Middle frontal gyrus (tissue), 1 donor: ENCODE measurements around the gene NPFFR1.
A peak's percentile ranks its signal among the peaks of the same experiment; 100 is the strongest.

Experiments used
- DNase-seq: peaks from one replicate; pipeline ENCODE4 v3.0.0-alpha.2; 2015; ENCODE audit warnings: low spot score; ENCODE audit errors: extremely low spot score

NPFFR1 gene

DNA sequence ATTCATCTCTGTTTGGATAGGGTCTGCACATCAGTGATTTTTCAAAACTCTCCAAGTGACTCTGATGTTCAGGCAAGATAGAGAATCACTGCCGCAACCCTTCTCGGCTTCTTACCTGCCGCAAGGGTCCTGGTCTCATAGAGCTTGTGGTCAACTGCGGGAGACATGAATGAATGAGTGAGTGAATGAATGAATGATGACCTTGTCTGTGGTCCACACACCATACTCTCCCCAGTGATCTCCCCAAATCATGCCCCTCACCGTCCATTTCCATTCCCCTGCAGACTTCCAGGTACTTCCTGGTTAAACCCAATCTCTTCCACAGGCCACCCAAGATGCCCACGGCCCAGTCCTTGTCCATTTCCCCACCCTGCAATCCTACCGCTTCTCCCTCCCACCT lies 5.9 kb upstream of the NPFFR1 start:
- DNase-seq: no peak

- DNase-seq: no peak
Measured at GRCh38 chr10:70286616-70287015, 2.8 kb upstream of the NPFFR1 start.

DNA sequence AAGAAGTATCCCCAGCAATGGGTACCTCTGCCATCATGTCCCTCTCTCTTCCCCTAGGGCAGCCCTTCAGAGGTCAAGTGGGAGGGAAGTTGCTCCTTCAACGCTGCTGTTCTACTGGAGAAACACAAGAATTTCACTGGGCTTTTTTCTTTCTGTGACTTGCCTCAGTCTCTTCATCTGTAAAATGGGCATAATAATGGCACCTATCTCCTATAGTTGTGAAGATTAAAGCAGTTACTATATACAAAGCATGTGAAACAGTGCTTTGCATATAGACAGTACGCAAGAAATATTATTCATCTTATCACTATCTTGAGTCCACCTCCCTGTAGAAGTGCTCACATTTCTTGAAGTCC lies 1.6 kb upstream of the NPFFR1 start:
- DNase-seq: no peak

- DNase-seq: no peak
Measured at GRCh38 chr10:70284542-70285475, 1.0 kb upstream of the NPFFR1 start.

DNA sequence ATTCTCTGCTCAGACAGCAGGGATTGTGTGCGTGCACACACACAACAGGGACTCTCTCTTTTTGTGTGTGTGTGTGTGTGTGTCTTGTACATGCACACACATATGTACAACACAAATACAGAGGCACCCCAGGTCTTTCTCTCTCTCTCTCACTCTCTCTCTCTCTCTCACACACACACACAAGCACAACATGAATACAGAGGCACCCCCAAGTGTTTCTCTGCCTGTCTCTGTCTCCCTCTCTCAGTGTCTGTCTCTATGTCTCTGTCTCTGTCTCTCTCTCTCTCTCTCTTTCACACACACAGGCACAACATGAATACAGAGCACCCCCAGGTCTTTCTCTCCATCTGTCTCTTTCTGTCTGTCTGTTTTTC lies 746 bp downstream of the NPFFR1 start:
- DNase-seq: no peak

GRCh38 chr10:70281609-70282008 lies 2.2 kb downstream of the NPFFR1 start:
- DNase-seq: no peak

GRCh38 chr10:70280099-70280498 lies 3.7 kb downstream of the NPFFR1 start:
- DNase-seq: no peak

GRCh38 chr10:70277396-70278030 lies 6.3 kb downstream of the NPFFR1 start:
- DNase-seq: no peak

- DNase-seq: peak; percentile 37
Measured at GRCh38 chr10:70274643-70275042, 9.2 kb downstream of the NPFFR1 start.

DNA sequence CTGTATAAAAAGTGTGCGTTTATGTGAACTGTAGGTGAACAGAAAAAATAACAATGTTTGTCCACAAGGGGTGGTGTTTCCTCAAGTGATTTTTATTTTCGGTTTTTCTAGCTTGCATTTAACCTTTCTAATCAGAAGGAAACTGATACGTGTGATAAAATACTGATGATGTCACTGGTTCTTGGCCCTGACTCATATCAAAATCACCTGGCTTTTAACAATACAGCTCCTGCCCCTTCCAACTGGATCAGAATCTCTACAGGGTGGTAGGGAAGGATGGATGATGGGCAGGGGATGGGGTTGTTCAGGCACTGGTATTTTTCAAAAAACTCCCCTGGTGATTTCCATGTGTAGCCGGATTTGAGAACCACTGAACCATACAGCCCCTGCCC lies 10.9 kb downstream of the NPFFR1 start:
- DNase-seq: no peak

- DNase-seq: no peak
Measured at GRCh38 chr10:70271996-70272924, 11.5 kb downstream of the NPFFR1 start.

GRCh38 chr10:70270952-70271351 lies 12.9 kb downstream of the NPFFR1 start:
- DNase-seq: no peak

DNA sequence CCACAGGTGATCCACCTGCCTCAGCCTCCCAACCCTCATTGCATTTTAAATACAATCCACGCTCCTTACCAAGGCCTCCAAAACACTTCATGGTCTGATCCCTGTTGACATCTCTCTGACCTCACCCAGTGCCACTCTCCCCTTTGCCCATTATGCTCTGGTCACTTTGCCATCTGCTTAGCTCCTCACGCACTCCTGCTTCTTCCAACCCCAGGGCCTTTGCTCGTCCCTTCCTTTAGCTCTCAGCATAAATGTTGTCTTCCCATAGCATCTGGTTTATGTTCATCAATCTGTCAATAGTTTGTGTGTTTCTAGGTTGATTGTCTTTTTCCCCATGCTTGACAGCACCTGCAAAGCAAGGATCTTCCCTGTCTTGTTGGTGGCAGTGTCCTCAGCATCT lies 14.1 kb downstream of the NPFFR1 start:
- DNase-seq: no peak

- no peak for DNase-seq
Measured at GRCh38 chr10:70268376-70268775, 15.4 kb downstream of the NPFFR1 start.

DNA sequence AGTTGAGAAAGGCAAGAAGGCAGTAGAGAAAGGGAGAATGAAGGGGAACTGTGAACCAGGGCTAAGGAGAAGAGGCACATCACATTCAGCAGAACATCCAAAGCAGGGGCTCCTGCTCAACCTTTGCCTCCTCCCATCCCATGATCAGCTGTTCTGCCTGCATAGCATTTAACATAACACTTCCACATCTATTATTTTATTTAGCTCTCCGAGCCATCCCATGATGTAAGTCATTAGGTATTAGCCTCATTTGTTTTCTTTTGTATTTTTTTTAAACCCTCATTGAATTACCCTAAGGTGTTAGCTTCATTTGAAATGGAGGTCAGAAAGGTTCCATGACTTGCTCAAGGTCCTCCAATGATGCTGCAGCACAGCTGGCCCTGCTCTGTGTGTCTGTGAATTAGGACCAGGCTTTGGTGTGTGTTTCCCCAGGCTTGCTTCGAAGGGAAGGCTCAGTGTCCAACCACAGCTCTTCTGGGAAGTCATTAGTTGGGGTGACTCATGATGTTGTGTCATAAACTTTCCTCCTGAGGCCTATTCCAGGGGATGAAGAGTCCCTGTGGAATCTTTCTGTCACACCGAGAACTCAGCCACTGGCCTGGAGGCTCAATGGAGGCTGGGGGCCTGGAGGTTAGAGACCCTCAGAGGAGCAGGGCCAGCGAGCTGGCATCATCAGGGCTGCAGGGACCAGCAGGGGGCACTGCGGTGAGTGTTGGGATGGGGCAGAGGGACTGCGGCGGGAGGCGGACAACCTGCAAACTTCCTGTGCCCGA lies 16.5 kb downstream of the NPFFR1 start:
- no peak for DNase-seq

GRCh38 chr10:70266701-70267100 lies 17.1 kb downstream of the NPFFR1 start:
- DNase-seq: no peak

- DNase-seq: no peak
Measured at GRCh38 chr10:70266056-70266455, 17.7 kb downstream of the NPFFR1 start.

- no peak for DNase-seq
Measured at GRCh38 chr10:70265032-70265689, 18.6 kb downstream of the NPFFR1 start.

DNA sequence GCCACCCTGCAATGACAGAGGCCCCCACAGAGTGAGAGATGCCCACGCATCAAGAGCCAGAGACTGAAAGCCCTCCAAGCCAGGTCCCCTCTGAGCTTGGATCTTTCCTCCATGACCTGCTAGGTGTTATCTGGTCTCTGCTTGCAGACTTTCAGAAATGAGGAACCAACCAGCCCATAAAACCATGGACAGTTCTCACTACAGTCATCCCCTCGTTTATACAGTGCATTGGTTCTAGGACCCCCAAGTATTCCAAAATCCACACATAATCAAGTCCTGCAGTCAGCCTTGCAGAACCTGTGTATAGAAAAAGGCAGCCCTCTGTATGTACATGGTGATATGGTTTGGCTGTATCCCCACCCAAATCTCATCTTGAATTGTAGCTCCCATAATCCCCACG lies 23.1 kb downstream of the NPFFR1 start:
- DNase-seq: no peak

DNA sequence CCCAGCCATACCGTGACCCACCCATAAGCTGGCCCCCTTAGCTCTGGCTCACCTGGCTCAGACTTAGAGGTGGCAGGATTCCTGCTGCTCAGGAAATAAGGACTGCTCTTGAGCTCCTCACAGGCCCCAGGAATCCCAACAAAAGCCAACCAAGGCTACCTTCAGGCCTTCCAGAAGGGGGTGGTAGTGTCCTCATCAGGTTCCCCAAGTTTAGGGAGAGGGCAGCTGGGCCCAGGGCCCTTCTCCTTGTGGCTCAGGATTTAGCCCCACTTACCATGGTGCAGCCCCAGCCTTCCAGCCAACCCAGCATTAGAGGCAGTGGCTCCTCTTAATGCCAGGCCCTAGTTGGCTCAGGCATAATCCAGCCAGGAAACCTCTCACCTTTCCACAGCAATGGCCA lies 23.5 kb downstream of the NPFFR1 start:
- DNase-seq: no peak

- no peak for DNase-seq
Measured at GRCh38 chr10:70258216-70258615, 25.6 kb downstream of the NPFFR1 start.
